SKM-1 (cell line): Measurements from ENCODE around the gene ATP5IF1.

Experiments used
- DNase-seq: peaks from one replicate; lab custom pipeline; 2025; ENCODE audit not compliant: unreplicated experiment; lab: John Stamatoyannopoulos, UW

ATP5IF1 gene

DNA sequence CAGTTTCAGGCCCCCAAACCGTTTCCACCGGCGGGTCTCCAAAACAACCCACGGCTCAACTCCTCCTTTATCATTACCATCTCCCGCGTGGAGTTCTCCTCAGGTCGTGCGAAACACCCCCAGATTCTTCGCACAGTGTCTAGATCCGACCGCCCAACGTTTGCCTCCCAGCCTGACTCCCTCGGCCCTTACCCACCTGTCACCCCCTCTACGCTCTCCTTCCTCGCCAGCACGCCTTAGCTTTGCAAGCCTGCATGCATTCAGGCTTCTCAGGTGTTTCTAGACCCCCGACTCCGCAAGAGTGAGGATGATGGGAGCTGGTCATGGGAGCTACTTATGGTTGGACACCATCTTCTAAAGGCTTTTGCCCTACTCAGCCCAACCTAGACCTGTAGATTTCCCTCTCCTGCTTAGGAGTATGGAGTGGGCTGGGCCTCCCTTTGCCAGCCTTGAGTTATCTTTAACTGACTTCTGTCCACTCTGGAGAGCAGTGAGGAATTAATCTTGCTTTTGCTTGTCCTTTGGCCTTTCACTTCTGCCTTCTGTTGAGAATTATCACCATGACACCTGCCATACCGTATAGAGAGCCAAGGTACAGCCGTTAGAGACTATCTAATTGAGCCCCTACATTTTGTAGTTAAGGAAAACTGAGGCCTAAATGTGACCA is 865 bp downstream of the ATP5IF1 start:
- no peak for DNase-seq

DNA sequence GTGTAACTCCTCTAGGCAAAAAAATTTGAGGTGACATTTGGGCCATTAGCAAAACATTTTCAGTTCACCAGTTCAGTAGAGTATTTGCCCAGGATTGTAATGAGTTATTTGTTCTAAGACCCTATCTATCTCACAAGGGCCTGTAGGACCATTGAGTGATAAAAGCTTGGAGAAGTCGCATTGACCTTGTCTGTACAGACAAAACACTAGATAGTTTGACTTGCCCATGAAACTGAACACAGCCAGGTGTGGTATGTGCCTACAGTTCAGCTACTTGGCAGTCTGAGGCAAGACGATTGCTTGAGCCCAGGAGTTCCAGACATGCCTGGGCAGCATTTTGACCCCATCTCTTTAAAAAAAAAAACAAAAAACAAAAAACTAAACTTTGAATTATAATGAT is 3.1 kb downstream of the ATP5IF1 start:
- DNase-seq = no peak

DNA sequence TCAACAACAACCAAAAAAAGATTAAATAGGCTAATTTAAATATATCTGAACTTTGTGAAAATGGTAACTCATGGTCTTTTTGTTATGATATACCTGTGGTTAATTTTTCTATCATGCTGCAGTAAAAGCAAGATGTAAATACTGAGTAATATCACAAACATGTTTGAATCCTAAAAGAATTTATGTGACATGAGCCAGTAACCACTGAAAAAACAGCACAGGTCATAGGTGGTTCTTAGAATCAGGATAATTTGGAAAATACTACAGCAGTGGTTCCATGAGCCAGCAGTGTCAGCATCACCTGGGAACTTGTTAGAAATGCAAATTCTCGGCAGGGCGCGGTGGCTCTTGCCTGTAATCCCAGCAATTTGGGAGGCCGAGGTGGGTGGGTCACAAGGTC is 4.1 kb downstream of the ATP5IF1 start:
- DNase-seq = no peak

DNA sequence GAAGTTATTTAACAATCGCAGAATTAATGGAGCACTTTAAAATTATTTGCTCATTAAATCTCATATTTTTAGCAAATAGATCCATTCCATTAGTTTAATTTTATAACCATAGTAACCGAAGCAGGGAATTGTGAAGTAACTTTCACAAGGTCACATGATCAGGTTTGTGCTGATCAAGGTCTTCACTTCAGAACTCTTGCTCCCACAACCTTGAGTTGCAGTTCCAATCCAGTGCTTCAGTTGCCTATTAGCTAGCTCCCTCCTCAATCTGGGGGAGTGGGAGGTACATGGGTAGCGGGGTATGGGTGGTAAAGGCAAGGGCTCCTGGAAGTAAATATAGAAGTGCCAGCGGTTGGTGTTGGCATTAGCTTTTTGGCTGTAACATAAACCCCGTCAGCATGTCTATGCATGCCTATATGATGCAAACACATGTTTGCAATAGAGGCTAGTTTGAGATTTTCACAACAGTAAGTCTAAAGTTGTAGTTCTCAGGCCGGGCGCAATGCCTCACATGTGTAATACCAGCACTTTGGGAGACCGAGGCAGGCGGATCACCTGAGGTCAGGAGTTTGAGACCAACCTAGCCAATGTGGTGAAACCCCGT is 5.8 kb downstream of the ATP5IF1 start:
- no peak for DNase-seq

DNA sequence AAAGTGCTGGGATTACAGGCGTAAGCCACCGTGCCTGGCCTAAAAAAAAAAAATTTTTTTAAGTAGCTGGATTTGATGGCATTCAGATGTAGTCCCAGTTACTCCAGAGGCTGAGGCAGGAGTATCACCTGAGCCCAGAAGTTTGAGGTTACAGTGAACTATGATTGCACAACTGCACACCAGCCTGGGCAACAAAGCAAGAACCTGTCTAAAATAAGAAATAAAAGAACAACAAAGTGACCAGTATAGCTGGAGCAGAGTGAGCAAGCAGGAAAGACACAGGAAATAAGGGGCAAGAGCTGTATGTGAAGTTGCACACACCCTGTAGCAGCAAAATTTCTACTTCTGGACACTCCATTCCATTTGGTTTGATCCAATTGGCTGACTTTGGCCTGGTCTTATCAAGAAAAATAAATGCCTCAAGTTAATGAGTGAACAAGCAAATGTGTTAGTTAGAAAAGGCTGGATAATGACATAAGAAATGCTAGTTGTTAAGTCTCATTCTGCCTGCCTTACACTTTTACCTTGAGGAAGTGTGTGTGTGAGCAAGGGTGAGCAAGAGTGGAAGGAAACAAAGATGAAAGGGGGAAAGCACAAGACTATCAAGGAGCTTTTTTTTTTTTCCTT is 7.9 kb downstream of the ATP5IF1 start:
- no peak for DNase-seq

DNA sequence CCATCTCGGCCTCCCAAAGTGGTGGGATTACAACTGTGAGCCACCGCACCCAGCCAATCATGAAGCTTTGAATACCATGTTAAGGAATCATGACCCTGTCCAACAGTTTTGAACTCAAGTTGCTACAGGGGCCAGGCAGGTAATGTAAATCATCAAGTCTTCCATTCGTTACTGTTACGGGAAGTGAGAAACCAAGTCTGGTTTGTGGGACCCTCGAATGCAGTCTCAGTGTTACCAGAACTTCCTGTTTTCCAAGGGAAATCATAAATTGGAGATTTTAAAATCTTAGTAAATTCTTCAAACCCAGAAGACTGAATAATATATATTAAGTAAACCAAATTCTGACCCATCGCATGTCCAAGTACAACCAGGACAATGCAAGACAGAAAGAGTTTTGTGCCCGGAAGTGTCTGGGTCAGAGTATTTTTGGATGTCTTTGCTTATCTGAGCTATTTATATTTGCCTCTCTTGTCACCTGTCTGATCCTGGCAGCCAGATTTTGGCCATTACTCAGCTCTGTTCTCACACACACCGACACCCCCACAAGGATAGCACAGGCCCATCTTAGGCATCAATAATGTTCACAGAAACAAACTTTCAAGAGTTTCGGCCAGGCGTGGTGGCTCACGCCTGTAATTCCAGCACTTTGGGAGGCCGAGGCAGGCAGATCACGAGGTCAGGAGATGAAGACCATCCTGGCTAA is 8.8 kb downstream of the ATP5IF1 start:
- DNase-seq = no peak

DNA sequence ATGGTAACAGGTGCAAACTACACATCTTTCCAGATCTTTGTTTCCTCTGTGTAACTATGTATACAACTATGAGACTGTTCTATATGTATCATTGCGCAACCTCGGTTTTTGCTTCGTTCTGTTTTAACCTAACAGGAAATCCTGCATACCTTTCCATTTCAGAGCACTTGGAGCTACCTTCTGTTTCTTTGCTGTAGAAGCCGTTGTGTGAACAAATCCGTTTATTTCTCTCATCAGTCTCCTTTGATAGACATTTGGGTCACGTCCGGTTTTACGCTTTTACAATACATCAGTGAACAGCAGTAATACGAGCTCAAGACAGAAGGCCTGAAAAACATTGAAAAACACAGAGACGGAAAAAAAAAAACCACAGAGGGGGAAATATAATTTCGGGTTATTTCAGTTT is 10.5 kb downstream of the ATP5IF1 start:
- DNase-seq = peak; percentile 45

DNA sequence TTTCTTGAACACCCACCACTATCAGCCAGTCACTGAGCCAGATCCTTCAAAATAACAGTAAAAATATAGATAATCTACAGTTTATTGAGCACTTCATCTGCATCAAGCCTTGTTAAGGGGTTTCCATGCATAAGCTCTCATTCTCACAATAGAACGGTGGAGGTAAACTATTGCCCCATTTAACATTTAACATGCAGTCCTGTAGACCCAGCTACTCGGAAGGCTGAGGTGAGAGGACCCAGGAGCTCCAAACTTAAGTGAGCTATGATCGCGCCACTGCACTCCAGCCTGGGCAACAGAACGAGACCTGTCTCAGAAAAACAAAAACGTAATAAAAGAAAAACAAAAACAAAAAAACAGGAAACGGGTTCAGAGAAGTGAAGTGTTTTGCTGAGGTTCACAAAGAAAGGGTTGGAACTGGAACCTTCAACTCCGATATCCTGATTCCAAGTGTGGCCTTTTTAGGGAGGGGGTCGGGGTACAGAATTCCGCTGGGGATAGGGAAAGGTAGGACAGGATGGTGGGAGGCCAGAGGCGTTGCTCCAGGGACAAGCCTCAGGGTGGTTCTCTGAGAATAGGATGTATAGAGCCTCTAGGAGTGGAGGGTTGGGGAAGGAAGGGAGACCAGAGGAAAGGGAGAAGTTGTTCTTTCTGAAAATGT is 11.8 kb downstream of the ATP5IF1 start:
- no peak for DNase-seq

DNA sequence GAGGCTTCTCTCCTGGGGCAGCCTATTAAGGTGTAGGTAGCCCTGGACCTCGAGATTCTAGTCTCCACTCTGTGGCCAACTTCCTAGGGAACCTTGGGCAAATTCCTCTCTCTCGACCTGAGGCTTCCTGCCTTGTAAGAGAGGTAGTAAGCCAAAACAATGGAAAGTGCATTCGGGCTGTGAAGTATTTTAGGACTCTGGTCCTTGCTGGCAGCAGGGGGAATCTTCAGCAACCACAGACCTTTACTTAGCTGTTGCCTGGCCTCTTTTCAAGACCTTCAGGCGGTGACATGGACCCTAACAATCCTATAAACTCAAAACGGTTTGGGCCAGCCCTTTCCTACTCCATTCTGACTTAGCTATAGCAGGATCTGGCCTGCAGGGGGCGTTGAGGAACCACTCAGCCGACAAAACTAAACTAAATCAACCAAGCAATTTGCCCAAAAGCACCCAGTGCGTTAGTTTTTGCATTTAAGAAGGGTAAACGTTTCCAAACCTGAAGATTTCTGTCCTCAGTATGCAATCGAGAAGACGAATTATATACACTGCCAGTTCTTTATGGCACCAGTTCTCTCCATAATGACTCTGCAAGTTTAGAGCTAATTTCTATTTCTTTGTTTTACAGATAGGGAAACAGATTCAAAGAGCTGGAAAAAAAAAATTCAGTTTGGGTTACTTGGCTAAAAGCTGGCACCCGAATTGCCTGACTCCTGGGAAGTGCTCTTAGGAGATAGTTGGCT is 12.5 kb downstream of the ATP5IF1 start:
- DNase-seq = peak; percentile 34

DNA sequence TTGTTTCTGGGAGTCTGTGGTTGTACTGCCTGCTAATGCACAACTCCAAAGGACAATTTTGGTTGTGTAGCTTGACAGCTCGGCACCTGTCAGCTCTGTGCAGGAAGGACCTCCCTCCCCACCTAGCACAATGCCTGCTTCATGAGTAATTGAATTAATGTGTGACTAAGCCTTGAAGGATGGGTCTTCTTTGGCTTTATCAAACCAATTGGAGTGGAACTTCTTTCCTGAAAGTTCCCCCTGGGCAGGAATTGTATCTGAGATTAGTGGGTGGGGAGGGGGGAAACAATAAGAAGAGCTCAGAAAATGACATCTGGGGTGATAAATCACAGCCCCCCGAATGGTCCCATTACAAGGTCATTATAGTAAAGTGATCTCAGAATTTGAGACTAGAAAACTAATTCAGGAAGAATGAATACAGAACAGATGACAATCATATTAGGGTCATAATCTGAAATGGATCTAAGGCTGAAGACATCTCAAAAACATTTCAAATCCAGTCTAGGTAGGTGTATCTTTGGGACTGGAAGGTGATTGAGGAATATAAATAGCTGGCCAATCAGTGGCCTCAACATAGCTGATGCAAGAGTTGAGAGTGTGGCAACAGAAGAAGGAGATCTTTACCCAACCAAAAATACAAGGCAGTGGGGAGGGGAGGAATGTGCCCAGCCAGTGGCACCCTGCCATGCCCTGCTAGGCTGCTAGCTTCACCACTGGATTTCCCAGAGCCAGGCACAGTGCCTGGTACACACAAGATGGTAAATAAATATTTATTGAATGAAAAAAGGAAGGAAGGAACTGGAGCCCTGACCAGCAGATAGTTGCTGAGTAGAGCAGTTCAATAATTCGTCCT is 13.3 kb downstream of the ATP5IF1 start:
- DNase-seq = peak; percentile 61

DNA sequence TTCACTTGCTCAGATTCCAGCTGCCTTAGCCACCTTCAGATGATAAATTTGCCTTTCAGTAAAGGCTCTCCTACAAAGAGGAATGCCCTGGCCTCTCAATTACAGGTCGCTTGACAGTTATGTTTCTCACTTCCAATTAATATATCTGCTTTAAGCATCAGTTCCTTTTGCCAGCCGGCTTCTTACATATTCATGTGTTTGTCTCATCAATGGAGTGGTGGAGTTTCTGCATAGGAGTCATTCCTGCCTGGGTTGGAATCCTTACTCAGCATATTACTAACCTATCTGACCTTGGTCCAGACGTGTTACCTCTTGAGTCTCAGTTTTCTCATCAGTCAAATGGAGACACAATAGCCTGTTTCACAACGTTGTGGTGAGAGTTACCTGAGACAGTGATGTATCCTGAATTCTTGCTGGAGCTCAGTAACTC is 14.0 kb downstream of the ATP5IF1 start:
- no peak for DNase-seq

DNA sequence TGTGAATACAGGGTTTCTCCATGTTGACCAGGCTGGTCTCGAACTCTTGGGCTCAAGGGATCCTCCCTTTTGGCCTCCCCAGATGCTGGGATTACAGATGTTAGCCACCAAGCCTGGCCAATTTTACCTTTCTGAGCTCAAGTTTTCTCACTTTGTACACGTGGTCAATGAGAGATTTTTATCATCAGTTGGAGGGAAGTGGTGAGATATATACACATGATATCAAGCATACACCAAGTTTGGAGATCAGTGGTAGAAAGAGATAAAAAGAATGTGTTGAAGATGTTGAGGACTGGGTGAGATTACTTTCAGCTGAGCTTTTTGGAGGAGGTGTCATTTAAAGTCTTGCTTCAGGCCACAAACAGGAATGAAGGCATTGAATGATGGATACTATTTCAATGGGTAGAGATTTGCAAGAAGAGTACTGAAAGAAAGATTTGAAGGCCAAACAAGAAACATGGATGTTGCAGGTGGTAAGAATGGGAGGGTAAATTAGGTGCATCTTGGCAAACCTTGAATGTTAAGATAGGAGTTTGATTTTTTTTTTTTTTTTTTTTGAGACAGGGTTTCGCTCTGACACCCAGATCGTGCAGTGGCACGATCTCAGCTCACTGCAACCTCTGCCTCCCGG is 20.4 kb downstream of the ATP5IF1 start:
- no peak for DNase-seq

DNA sequence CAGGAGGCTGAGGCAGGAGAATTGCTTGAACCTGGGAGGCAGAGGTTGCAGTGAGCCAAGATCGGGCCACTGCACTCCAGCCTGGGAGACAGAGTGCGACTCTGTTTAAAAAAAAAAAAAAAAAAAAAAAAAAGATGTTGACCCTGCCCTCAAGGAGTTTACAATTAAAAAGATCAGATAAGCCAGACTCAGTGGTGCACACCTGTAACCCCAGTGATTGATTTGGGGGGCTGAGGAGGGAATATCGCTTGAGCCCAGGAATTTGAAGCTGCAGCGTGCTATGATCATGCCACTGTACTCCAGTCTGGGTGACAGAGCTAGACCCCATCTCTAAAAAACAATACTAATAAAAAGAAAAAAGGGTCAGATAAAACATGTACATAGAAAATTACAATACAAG is 21.8 kb downstream of the ATP5IF1 start:
- no peak for DNase-seq

DNA sequence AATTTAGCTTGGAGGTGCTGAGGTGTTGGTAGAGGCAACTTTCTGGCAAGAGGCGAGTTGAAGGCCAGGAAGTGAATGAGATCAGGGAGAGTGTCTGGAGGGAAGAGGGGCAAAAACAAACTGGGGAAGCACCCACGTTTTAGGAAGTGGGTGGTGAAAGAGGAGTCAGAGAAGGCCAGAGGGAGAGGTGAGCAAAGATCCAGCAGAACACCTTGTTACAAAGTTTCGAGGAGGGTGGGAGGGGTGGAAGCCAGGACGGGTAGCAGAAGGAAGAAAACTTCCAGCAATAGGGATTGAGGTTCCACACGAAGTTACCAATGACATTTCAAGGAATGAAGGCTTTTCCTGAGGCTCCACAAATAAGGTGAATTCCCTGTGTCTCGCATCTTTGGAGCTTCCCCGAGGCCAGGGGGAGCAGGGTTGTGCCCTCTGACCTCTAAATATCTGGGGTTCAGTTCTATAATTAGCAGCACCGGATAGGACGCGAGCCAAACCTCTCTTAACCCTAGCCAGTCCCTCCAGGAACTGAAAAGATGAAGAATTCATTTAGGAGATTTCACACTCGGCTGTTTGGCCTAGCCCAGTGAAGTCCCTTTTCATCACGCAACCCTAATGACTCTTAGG is 22.8 kb downstream of the ATP5IF1 start:
- DNase-seq = peak; percentile 15

DNA sequence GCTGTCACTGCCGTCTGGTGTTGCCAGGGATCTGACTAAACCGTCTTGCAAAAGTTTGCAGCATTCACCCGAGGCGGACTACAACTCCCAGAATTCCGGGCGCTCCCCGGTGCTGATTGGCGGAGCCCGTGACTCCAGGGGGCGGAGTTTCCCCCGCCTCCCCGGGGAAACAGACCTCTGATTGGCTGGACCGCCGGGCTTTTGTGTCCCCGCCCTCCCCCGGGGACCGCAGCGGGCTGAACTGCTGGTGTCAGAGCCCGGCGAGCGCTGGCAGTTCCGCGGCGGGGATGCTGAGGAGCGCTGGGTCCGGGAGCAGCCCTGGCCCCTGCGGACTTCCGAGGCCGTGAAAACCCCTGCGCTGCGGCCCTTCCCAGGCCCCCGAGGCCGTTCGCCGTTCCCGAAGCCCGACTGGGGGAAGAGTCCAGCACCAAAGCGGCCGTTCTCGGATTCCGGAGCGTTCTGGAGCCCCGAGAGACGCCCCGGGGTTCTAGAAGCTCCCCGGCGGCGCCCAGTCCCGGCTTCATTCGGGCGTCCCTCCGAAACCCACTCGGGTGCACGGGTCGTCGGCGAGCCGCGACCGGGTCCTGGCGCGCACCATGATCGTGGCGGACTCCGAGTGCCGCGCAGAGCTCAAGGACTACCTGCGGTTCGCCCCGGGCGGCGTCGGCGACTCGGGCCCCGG is 23.5 kb downstream of the ATP5IF1 start, which contains the start of gene SESN2:
Gene SESN2 (plus strand): TSS at position 267 of the 682 bp plus-strand sequence. CDS start 330 bp downstream, at position 597.
- DNase-seq = peak; percentile 97

DNA sequence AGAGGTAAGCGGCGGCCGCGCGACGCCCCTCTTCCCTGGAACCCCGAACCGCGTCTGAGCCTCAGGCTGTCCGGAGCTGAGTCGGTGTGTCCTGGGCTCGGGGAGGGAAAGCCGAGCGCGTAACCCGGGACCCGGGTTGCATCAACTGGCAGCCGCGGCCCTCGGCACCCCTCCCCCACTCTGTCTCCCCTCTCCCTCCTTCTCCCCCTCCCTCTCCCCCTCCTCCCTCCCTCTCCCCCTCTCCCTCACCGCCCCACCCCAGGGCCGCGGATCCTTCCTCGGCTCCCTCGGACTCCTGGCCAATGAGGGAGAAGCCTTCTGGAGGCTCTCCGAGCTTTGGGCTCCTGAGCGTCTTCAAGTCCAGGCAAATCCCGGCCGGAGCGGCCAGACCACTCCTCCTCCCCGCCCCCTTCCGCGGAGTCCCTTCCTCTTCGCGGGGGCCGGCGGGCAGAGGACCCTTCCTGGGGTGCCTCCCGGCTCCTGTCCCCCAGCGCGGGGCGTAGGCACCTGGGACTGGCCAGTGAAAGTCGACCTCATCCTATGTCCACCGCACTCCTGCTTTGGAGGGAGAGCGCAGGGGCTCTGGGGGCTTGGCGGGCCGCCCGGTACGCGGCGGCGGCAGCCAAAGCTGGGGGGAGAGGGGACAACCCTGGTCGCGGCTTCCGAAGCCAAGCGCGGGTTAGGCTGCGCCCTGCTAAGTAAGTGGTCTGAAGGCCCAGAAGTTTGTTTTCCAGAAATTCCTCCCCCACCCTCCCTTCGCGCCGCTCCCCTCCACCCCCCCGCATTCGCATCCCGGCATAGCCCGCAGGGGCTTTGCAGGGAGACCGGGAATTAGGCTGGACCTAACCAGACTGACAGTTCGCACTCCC is 24.2 kb downstream of the ATP5IF1 start:
- peak; percentile 11 for DNase-seq

DNA sequence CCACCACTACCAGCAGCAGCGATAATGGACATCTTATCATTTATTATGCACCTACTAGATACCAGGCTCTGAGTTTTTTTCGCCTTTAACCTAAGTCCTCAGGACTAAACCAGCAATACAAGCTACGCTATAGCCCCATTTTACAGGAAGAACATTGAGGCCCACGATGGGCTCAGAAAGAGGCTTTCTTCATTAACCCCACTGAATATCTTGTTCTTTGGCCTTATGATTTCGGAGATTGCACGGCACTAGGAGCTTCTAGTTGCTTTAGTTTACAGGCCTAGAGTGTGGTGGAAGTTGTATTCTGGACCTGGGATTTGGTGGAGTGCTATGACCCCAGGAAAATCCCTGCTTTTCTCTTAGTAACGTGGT is 24.9 kb downstream of the ATP5IF1 start:
- no peak for DNase-seq
